SU-DHL-6 (cell line): ENCODE results near the gene WFIKKN2.

Source experiments
- H2AFZ ChIP-seq: fragments of 200-600 bp; sonication (generic); 2 replicates; pipeline ENCODE4 v1.6.1; 2014; ENCODE audit warnings: low read depth, mild to moderate bottlenecking, moderate library complexity, mixed read lengths, antibody characterized with exemption, low read length; ENCODE audit not compliant: severe bottlenecking
- H3F3A ChIP-seq: fragments of 200-600 bp; shearing (Covaris generic); 2 replicates; pipeline ENCODE4 v1.6.0; 2016; ENCODE audit warnings: antibody characterized with exemption, mild to moderate bottlenecking; ENCODE audit not compliant: insufficient read depth
- H3K27ac ChIP-seq: fragments of 200-600 bp; sonication (generic); 2 replicates; pipeline ENCODE4 v1.5.1; 2016; ENCODE audit warnings: low read depth, mild to moderate bottlenecking, low read length, moderate library complexity, mixed read lengths
- H3K27me3 ChIP-seq: fragments of 200-600 bp; sonication (generic), shearing (Covaris generic); 2 replicates; pipeline ENCODE4 v1.6.0; 2014; ENCODE audit warnings: mild to moderate bottlenecking, low read length
- H3K36me3 ChIP-seq: fragments of 200-600 bp; sonication (generic); 2 replicates; pipeline ENCODE4 v1.6.1; 2014; ENCODE audit warnings: mild to moderate bottlenecking, low read length, mixed read lengths
- H3K4me2 ChIP-seq: fragments of 300-600, 200-600 bp; shearing (Covaris generic), sonication (generic); 2 replicates; pipeline ENCODE4 v1.6.0; 2014; ENCODE audit warnings: low read length, low read depth, mild to moderate bottlenecking; ENCODE audit not compliant: poor library complexity, severe bottlenecking
- H3K4me3 ChIP-seq: fragments of 200-600 bp; sonication (generic); 2 replicates; pipeline ENCODE4 v1.5.1; 2014; ENCODE audit warnings: antibody characterized with exemption, low read length, mild to moderate bottlenecking, mixed read lengths; ENCODE audit not compliant: insufficient read depth, poor library complexity, severe bottlenecking
- H3K79me2 ChIP-seq: fragments of 200-600 bp; sonication (generic); 2 replicates; pipeline ENCODE4 v1.6.1; 2014; ENCODE audit warnings: mild to moderate bottlenecking, low read length, moderate library complexity; ENCODE audit not compliant: insufficient read depth
- H3K9ac ChIP-seq: fragments of 200-600 bp; sonication (generic); 2 replicates; pipeline ENCODE4 v1.7.0; 2014; ENCODE audit warnings: mild to moderate bottlenecking, low read length
- H3K9me2 ChIP-seq: fragments of 200-600 bp; sonication (generic); replicated peaks from 2 replicates; pipeline ENCODE4 v1.6.1; 2014; ENCODE audit warnings: low read length; ENCODE audit not compliant: insufficient read depth
- H3K9me3 ChIP-seq: fragments of 200-600 bp; sonication (generic); 2 replicates; pipeline ENCODE4 v1.6.1; 2014; ENCODE audit warnings: low read length, mixed read lengths; ENCODE audit not compliant: insufficient read depth
- H4K20me1 ChIP-seq: fragments of 200-600 bp; sonication (generic); 2 replicates; pipeline ENCODE4 v1.6.1; 2014; ENCODE audit warnings: low read depth, mild to moderate bottlenecking, antibody characterized with exemption, low read length, moderate library complexity, mixed read lengths
- CTCF ChIP-seq: fragments of 200-600 bp; sonication (generic); IDR thresholded peaks from one replicate; pipeline ENCODE4 v1.5.1; 2017; ENCODE audit warnings: antibody characterized with exemption, mild to moderate bottlenecking, low read length, moderate library complexity; ENCODE audit not compliant: insufficient read depth, poor library complexity, severe bottlenecking
- EZH2phosphoT487 ChIP-seq: fragments of 200-600 bp; sonication (generic), shearing (Covaris generic); conservative IDR thresholded peaks from 2 replicates; pipeline ENCODE4 v1.6.1; 2018; ENCODE audit warnings: mild to moderate bottlenecking, antibody characterized with exemption, low read length, moderate library complexity, mixed read lengths

WFIKKN2 gene

GRCh38 chr17:50790618-50791017 is 44.8 kb upstream of the WFIKKN2 start:
- Histone ChIP-seq H3K9me2 (no peaks in the 10 kb centered on the region), H3K27me3 (no peaks in the 10 kb centered on the region), H3K9me3 (no peaks in the 10 kb centered on the region), H3K4me2 (no peak overlapping the region), H3K9ac (no peak overlapping the region), H3F3A (no peaks in the 10 kb centered on the region), H3K36me3 (no peaks in the 10 kb centered on the region), H3K79me2 (no peaks in the 10 kb centered on the region), H2AFZ (no peak overlapping the region), H3K27ac (no peak overlapping the region), H3K4me3 (no peak overlapping the region), H4K20me1 (no peaks in the 10 kb centered on the region)
- no peak for TF ChIP-seq EZH2phosphoT487
- TF ChIP-seq CTCF: no peak

GRCh38 chr17:50792132-50792531 is 43.3 kb upstream of the WFIKKN2 start:
- Histone ChIP-seq H2AFZ (no peak overlapping the region), H3K27me3 (no peaks in the 10 kb centered on the region), H3K9ac (no peak overlapping the region), H3K4me2 (no peak overlapping the region), H3K9me2 (no peaks in the 10 kb centered on the region), H3K27ac (no peak overlapping the region), H4K20me1 (no peaks in the 10 kb centered on the region), H3K36me3 (no peaks in the 10 kb centered on the region), H3K79me2 (no peaks in the 10 kb centered on the region), H3F3A (no peaks in the 10 kb centered on the region), H3K9me3 (no peaks in the 10 kb centered on the region), H3K4me3 (no peak overlapping the region)
- TF ChIP-seq CTCF: no peak
- no peak for TF ChIP-seq EZH2phosphoT487

GRCh38 chr17:50793007-50793406 is 42.4 kb upstream of the WFIKKN2 start:
- H3K27me3 ChIP-seq: no peaks in the 10 kb centered on the region
- H4K20me1 ChIP-seq: no peaks in the 10 kb centered on the region
- no peak overlapping the region for H2AFZ ChIP-seq
- no peak overlapping the region for H3K27ac ChIP-seq
- H3K9ac ChIP-seq: no peak overlapping the region
- no peak overlapping the region for H3K4me3 ChIP-seq
- no peak overlapping the region for H3K4me2 ChIP-seq
- H3K9me3 ChIP-seq: no peaks in the 10 kb centered on the region
- H3K36me3 ChIP-seq: no peaks in the 10 kb centered on the region
- H3F3A ChIP-seq: no peaks in the 10 kb centered on the region
- H3K9me2 ChIP-seq: no peaks in the 10 kb centered on the region
- no peak for TF ChIP-seq CTCF
- no peak for TF ChIP-seq EZH2phosphoT487
- no peaks in the 10 kb centered on the region for H3K79me2 ChIP-seq
